Hematopoietic multipotent progenitor cell treated with erythropoietin and hydrocortisone succinate and interleukin-3 and kit ligand, for 6 days (in vitro differentiated cells): ENCODE measurements around the gene SOX5.

Experiments
- DNase-seq: peaks from one replicate; pipeline ENCODE4 v3.0.0-alpha.2; 2015

SOX5 gene

DNA sequence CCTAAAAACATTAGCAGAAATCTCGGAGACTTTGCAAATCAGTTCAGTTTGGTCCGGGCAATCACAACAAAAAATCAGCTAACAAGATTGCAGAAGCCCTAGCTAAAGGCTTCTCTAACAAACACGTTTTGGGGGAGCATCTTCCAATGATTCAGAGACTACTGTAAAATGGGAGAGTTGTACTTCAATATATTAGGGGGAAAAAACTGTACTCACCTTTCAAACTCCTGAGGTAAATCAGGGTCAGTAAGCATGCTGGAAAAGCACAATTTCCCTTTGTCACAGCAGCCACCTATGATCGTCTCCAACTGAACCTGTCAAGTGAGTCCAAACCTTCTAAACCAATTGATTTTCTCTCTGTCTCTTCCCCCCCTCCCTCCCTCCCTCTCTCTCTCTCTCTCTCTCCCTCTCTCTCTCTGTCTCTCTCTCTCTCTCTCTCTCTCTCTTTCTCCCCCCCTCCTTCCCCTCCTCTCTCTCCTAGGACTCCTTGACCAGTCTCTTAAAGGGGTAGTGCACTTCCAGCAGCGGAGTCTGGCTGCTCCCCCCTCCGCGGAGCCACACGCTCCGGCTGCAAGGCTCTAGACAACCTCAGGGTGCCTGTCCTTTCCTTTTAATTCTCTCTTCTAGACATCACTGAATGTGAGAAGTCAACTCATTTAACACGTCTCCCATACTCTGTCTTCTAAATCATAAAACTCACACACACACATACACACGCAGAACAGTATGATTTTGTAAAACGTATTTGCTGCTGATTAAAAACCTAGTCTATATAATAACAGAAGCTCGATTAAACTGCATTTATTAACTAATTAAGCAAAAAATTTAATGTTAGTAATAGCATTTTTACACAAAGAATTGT is at the start of gene SOX5:
Gene SOX5 (minus strand): TSS at position 323 of the 862 bp plus-strand sequence. CDS start 69 bp downstream, at position 254.
- no peak for DNase-seq

DNA sequence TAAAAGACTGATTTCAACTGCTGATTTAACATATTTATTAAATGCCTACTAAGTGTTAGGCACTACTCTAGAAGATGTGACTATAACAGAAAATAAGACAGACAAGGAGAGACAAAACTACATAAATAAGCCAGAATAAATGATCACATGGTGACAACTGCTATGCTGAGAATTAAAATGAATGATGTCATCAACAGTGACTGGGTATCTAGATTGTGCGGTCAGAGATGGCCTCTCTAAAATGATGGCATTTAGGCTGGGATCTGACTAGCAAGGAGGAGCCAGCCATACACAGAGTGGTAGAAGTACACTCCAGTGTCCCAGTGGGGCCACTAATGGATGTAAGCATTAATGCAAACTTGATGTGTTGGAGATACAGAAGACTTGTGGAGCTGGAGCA is 37.6 kb upstream of the SOX5 start:
- DNase-seq, result no peak

DNA sequence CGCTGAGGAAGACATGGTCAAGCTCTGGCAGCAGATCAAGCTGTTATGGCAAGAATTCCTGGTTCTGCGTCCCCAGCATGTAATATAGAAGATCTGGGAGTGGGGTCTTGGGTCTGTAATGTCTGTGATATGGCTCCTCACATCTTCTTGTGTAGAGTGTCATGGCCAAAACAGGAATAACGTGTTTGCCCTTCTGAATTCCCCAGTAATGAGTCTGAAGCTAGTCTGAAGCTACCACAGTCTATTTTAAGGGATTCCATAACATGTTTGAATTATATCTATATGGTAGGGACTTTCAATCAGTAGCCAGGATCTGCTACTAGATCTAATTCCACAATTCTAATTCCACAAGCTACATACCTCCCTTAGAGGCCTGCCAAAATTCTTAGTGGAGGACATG is 31.4 kb upstream of the SOX5 start:
- DNase-seq, result no peak

DNA sequence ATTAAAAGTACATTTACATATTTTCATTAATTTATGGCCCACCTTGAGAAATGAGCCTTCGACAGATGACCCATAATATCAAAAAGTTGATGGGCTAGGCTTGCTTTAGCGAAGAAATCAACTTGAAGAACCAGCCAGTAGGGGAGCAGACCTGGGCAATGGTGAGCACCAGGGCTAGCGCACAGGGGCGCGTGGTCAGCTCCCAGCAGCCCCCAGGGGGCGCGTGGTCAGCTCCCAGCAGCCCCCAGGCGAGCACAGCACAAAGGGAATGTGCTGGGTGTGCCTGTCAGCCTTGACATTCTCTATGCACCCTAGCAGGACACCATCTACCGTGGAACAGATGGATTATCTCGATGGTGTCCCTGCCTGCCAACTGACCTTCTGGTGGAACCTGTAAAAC is 15.3 kb upstream of the SOX5 start:
- DNase-seq, result no peak

DNA sequence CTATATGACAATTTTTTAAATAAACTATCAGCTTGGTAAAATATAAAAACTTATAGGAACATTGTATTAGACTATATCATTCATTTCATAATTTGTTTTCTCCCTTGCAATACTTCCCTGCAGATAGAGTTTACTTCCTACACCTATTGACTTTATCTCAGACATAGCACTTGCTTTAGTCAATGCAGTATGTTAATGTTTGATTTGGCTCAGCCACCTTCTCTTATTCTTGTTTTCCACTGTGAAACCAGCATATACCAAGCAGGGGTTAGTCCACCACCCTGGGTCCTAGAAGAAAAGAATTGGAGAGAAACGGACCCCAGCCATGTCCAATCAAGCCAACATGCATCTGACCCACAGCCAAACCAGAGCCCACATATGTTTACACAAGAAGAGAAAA is 10.4 kb upstream of the SOX5 start:
- no peak for DNase-seq

DNA sequence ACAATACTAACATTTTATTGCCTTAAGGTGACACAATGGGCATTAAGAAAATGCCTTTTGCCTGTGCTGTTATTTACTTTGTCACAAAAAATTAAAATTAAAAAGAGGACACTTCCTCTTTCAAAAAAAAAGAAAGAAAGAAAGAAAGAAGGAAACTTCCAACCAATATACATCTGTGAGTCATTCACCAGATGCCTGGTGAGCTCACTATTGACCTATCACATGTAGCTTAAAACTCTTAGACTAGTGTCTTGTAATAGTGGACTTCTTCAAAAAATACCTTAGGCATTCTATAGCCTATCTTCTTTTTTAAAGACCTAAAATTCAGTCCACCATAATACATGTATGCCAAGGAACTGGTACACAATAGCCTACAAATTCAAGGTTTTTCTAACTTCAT is 4.9 kb upstream of the SOX5 start:
- no peak for DNase-seq

DNA sequence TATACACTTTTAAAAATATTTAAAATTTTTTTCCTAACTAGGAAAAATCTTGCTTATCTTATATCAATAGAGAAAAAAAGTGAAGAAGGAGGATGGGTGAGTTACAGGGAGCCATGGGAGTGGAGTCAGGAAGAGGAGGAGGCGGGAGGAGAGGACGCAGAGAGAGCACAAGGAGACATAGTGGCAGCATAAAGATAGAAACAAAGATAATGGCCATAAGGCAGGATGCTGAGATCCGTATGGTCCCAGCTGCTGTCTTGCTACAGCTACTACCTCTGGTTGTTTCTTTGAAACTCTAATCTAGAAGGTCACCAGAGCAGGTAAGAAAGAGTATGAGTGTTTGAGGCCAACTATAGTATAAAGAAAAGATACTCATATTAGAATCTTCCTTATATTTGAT is 2.6 kb upstream of the SOX5 start:
- no peak for DNase-seq

DNA sequence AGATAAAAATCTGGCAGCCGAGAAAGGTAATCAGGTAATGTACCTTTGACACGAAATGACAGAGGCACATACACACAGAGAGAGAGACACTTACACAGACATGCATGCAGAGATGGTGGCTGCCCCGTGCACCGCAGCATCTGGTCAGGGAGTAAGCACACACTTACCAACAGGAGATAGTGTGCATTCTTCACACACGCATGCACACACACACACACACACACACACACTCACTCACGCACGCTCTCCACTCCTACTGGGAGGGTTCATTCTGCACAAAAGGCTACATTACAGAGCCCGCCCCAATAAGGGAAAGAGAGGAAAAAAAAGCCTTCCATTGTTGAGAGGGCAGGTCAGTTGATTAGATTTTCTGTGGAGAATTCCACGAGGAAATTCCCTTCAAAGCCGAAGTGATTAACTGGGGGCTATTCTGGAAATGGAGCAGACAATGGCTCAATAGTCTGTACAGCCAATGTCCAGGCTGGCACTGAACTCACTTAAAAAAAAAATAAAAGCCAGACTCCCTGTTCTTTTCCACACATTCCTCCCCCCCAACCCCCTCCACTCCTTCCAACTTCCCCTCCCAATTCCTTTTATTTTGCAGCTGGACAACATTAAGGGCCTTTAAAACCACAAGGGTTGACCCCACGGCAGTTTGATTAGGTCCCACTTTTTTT is 1.4 kb upstream of the SOX5 start:
- DNase-seq, result no peak

DNA sequence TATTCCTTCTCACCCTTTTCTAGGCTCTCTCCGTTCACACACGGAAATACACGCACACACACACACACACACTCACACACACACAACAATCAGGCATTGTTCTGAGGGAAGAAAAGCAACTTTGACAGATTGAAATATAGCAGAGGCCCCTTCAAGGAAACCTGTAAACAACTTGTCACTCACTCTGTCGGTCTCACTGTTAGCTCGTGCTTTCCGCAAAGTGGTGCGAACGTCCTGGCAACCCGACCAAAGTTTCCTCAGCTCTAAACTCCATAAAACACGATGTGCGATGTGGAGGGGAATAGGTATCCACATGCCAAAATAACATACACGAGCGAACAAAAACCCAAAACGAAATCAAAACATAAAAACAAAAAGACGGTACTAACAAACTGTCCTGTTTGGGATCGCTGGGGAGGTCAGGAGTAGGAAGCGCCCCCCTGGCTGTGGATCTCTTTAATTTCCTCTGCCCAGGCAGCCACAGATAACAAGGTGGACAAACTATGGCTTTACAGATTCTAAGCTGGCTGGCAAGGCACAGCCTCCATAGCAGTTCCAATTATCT is 822 bp upstream of the SOX5 start:
- no peak for DNase-seq

DNA sequence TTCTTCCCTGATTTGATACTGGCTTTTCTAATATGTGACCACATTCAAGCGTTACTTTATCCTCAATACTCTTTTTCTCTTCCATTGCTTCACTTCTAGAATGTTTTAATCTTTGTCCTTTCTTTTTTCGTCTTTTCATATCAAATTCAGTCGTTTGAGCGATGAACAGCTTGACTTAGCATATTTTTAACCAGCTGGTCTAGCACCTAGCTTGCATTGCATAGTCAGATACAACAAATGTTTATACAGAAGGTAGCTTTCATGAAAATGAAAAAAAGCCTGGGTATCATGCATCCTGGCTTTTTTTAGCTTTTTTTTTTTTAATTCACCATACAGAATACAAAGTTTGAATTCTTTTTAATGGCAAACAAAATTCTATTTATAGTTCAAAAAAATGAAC is 1.2 kb downstream of the SOX5 start:
- DNase-seq, result no peak

DNA sequence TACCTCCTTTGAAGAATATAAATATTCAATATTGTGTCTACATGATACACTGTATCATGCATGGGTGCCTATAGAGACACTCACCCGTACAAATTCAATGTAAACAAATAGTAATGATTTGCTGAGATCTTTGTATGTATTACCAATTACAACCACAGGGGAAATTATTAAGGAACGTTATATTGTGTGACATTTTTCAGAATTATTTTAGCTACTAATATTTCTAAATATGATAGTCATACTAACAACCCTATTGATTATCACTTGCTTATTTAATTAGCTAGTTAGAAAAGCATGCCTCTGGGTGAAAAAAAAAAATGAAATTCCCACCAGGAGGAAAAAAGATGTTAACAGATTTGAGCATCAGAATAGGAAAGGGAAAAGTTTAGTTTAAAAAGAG is 2.1 kb downstream of the SOX5 start:
- no peak for DNase-seq

DNA sequence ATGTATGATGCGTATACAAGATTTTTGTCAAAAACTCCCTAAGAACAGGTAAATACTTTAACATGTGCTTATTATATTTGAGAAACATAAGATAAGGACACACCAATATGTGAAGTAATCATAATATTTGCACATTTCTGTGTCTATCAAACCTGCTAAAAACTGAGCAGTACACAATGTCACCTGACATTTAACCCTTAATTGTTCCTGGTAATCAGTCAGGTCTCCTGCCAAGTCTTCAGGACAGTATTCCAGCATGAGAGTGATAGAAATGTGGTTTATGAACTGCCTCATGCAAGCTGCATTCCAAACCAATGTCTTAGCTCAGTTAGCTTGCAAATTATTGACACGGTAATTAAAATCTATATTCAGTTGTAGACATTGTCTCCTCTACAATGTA is 4.2 kb downstream of the SOX5 start:
- no peak for DNase-seq

DNA sequence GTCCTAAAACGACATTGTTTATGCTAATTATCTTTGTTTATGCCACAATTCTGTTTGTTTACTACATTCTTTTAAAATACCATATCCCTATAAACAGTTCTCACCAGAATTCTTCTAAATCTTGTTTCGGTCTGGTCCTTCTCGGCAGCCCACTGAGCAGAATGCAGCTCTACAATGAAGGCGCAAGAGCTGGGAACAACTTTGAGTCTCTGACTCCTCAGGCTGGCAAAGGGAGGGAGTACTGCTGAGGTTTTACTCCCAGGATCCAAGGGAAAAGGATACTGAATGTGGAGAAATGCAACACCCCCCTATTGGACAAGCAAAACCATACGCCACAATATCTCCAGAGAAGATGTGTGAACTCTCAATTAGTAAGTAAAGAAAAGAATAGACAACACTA is 5.4 kb downstream of the SOX5 start:
- no peak for DNase-seq

DNA sequence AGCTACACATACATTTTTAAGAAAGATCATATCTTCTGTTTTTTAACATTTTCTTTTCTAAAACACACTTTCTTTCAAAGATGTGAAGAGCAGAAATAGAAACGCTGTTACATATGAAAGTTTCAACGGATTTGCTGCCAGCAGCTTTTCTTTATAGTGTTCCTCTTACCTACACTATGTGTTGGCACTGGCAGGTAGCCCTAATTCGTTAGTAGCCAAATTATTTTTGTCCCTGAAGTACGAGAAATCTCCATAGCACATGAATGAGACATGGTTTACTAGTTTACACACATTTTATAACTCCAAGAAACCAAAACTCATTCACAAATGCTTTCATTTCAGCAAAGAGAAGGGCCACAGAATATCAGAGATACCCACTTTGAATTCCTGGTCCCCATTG is 6.6 kb downstream of the SOX5 start:
- DNase-seq, result no peak

DNA sequence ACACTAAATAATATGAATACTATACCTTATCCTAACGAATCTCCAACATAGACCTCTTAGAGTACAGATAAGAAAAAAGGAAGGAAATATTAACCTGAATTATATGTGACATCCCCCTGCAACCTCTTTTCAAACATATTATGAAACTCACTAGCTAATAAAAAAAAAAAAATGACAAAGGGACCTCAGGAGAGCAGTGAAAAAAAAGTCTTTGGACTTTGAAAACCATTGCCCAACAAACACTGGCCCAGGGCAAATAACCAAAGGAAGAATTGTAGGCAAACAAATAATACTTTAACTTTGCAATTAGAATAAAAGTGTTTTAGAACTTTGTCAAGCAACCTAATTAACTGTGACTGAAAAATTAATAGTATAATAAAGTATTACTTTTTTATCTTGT is 7.7 kb downstream of the SOX5 start:
- no peak for DNase-seq

DNA sequence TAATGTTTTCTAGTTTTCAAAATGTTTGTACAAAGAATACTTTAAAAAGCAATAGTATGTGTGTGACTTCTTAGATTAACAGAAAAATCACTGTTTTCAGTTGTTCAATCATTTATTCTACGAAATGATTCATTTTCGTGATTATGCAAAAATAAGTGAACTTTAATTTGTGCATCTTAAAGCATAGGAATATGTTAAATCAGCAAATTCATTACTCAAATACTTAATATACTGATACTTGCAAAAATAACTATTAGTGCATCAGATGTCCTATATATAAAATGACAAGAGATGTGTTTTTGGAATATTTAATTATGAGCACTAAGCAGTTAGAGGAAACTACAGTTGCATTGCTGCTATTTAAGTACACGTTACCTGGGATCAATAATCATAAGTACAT is 11.0 kb downstream of the SOX5 start:
- no peak for DNase-seq

DNA sequence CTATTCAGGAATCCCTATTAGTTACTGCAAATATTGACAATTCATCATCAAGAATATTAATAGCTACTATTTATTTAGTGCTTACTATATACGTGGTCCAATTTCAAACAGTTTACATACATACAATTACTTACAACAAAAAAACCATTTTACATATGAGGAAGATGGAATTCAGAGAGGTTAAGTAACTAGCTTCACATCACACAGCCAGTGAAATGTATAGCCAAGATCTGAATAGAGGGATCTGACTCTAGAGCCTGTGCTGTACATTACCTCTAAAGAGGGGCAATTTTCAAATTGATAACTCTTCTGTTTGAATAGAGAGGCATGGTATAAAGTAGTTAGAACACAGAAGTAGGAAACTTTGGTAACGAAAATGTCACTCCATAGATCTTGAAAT is 18.3 kb downstream of the SOX5 start:
- no peak for DNase-seq

DNA sequence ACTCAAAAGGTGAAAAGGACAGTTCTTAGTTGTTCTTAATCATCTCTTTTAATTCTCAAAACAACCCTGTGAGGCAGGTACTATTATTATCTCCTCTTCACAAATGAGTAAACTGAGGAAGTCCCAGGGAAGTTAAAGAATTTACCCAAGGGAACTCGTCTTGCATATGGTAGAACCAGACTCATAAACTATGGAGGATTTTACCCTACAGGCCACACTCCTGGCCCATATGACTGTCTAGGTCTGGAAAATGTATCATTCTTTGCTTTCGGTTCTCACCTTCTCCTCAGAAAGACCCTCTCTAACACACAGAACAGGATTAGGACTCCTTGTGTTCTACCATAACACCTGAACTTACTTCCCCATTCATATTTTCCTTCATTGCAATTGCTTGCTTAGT is 18.9 kb downstream of the SOX5 start:
- no peak for DNase-seq

DNA sequence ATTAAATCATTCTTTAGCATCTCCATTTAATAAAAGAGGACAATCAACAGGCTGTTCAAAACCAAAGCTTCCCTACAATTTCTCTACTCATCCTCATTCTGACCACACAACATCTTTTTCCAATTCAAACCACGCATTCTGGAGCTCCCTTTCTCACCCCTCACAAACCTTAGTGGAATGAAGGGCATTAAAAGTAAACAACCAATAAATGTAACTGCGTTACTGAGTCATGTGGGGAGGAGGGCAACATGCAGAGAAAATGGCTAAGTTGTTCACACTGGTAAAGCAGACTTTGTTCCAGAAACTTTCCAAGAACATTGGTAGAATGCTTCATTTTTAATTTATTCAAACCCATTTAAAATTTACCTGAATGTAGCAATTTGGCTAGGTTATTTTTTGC is 19.6 kb downstream of the SOX5 start:
- DNase-seq, result no peak

DNA sequence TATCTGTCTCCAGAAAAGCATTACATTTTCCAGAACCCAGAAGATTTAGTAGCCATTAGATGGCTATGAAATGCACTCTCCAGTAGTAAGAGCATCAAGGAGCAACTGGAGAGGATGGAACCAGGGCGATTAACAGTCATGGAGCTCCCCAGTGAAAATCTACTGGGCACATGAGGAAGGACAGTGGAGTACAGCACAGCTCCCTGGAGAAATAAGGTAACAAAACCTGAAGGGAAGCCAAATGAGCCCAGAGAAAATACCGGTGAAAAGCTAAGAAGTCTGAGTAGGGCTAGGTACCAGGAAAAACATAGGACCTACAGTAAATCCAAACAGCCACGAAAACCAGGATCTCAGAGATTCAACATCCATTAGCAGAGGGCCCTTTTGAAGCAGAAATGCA is 21.6 kb downstream of the SOX5 start:
- DNase-seq, result no peak

DNA sequence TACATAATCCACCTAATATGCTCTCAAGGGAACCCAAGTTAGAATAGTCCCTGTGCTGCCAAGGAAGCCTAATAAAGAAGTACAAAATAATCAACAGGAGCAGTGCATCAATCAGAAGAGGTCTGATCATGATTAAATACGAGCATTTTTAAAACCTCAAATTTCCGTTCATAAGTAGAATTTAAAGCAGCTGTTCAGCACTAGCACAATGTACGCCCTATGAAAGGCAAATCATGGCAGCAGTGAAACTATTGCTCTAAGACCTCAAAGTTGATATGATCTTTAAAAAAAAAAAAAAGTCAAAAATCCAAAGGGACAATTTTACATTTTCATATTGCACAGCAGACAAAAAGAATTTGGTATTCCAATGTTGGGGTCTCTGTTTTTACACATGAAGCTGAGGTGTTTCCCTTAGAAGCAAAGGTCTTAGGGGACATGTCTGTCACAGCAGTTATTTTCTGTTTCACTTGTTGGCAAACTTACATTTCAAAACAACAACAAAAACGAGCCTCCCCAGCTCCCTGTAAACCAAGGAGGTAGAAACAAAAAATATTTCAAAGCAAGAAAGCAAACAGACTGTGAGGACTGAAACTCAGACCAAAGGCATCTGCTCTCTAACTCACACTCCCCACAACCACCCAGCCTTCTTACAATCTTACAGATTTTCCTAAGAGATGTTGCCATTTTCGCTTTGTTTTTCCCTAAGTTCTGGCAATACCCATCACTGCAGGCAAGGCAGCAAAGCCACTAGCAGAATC is 28.2 kb downstream of the SOX5 start:
- no peak for DNase-seq

DNA sequence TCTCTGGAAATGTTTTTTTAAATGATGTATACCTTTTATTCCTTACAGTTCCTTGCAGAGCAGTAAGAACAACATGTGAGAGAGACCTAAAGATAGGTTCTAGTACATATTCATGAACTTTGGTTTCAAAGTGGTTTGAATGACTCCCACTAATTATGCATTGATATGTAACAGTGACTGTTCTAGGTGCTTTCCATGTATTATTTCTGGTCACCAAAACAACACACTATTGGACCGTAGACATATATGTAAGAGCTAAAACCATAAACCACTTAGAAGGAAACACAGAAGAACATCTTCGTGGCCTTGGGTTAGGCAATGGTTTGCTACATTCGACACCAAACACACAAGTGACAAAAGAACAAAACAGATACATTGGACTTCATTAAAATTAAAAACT is 37.9 kb downstream of the SOX5 start:
- DNase-seq, result no peak

DNA sequence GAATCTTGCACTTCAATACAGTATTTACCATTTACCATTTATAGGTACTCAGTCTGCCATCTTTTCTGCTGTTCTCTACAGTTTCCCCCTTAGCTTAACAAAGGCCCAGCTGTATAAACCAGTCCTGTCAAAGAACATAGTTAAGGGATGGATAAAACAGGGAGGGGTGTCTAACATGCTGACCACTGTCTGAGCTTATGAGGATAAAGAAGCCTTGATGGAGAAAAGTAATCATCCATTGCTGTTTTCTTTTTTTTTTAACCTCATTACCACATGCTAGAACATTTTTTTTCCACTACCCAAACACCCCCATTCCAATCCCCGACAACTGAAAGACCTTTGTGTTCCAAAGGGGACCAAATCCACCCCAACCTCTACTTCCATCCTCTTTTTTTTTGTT is 39.9 kb downstream of the SOX5 start:
- no peak for DNase-seq

DNA sequence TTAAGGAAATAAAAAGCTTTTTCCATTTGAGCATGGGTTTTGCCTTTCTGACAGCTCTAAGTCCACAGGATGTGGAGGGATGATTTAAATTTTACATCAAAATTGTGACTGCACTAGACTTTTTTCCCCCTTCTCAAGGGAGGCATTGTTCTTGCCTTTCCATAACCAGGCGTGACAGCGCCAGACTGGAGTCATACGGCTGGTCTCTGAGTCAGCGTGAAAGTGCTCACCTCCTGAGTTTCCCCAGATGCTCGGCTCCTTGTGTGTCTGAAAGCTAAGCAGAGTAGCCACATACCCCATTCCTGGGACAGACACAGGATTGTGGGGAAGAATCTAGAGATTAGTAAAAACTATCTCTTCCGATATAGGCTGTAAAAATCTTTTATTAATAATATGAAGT is 43.1 kb downstream of the SOX5 start:
- DNase-seq, result no peak
